GM23338 (cell line): ENCODE measurements around the gene TPI1.

Experiments
- CREB1 ChIP-seq: fragments of 250-450 bp; sonication (Bioruptor Pico); IDR thresholded peaks from 2 replicates; pipeline ENCODE4 v1.5.0; 2020; ENCODE audit warnings: low read depth, mild to moderate bottlenecking, moderate library complexity
- POLR2AphosphoS5 ChIP-seq: IDR thresholded peaks from 2 replicates; pipeline ENCODE4 v1.6.1; 2016; ENCODE audit warnings: antibody characterized with exemption, low read depth
- TF ChIP-seq, protein P1 (sequence below), 2 experiments: fragments of 200-600 bp in 1 of 2; sonication (generic) in 1 of 2; conservative IDR thresholded peaks; 2 replicates each; pipeline versions ENCODE4 v1.5.1 to v1.6.1; 2016 to 2017; ENCODE audit warnings: antibody characterized with exemption in 2 of 2, low read depth in 2 of 2, mild to moderate bottlenecking in 2 of 2, moderate library complexity in 1 of 2
- TF ChIP-seq, protein P2 (sequence below): IDR thresholded peaks from one replicate; pipeline ENCODE4 v1.6.1; 2018; ENCODE audit warnings: antibody characterized with exemption; ENCODE audit not compliant: unreplicated experiment

DNA sequence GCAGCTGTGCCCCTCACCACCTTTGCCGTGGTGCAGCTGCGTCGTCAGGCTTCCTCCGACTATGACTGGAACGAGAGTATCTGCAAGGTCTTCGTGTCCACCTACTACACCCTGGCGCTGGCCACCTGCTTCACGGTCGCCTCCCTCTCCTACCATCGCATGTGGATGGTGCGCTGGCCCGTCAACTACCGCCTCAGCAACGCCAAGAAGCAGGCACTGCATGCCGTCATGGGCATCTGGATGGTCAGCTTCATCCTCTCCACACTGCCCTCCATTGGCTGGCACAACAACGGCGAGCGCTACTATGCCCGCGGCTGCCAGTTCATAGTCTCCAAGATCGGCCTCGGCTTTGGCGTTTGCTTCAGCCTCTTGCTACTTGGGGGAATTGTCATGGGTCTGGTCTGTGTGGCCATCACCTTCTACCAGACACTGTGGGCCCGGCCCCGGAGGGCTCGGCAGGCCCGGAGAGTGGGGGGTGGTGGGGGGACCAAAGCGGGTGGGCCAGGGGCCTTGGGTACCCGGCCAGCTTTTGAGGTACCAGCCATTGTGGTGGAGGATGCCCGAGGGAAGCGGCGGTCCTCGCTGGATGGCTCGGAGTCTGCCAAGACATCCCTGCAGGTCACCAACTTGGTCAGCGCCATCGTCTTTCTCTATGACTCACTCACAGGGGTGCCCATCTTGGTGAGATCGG, 43.1 kb upstream of the TPI1 start:
- TF ChIP-seq, protein P1, sequence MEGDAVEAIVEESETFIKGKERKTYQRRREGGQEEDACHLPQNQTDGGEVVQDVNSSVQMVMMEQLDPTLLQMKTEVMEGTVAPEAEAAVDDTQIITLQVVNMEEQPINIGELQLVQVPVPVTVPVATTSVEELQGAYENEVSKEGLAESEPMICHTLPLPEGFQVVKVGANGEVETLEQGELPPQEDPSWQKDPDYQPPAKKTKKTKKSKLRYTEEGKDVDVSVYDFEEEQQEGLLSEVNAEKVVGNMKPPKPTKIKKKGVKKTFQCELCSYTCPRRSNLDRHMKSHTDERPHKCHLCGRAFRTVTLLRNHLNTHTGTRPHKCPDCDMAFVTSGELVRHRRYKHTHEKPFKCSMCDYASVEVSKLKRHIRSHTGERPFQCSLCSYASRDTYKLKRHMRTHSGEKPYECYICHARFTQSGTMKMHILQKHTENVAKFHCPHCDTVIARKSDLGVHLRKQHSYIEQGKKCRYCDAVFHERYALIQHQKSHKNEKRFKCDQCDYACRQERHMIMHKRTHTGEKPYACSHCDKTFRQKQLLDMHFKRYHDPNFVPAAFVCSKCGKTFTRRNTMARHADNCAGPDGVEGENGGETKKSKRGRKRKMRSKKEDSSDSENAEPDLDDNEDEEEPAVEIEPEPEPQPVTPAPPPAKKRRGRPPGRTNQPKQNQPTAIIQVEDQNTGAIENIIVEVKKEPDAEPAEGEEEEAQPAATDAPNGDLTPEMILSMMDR (conservative IDR thresholded peaks at IDR 0.05; ENCODE audit: low read depth in 2 of 2), result no peak; a peak in 1 of 4 replicates
- TF ChIP-seq POLR2AphosphoS5, result no peak
- TF ChIP-seq, protein P2, sequence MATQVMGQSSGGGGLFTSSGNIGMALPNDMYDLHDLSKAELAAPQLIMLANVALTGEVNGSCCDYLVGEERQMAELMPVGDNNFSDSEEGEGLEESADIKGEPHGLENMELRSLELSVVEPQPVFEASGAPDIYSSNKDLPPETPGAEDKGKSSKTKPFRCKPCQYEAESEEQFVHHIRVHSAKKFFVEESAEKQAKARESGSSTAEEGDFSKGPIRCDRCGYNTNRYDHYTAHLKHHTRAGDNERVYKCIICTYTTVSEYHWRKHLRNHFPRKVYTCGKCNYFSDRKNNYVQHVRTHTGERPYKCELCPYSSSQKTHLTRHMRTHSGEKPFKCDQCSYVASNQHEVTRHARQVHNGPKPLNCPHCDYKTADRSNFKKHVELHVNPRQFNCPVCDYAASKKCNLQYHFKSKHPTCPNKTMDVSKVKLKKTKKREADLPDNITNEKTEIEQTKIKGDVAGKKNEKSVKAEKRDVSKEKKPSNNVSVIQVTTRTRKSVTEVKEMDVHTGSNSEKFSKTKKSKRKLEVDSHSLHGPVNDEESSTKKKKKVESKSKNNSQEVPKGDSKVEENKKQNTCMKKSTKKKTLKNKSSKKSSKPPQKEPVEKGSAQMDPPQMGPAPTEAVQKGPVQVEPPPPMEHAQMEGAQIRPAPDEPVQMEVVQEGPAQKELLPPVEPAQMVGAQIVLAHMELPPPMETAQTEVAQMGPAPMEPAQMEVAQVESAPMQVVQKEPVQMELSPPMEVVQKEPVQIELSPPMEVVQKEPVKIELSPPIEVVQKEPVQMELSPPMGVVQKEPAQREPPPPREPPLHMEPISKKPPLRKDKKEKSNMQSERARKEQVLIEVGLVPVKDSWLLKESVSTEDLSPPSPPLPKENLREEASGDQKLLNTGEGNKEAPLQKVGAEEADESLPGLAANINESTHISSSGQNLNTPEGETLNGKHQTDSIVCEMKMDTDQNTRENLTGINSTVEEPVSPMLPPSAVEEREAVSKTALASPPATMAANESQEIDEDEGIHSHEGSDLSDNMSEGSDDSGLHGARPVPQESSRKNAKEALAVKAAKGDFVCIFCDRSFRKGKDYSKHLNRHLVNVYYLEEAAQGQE, result no peak
- no peak for TF ChIP-seq CREB1
